Measurements from ENCODE around the gene PAX7. TPM values are rescaled to one million over a fixed set of nuclear protein-coding genes. Genes with fewer than 3 reads are reported as not detected.

PAX7 gene
- total and polyA plus RNA-seq, 9 of the 15 experiments (the other 6 are each of a cell fraction or from before 2014, with no cell fraction given): not detected

- DNase-seq (ENCODE audit: extremely low read depth in 1 of 4, low spot score in 3 of 4) (no peak), ATAC-seq (no peak), FAIRE-seq (no peak)
- H3K4me3 ChIP-seq: no peak overlapping the region
- H3K4me1 ChIP-seq (replicated peaks in 1 of 2; ENCODE audit: control insufficient read depth in 2 of 2, insufficient read depth in 2 of 2, low read length in 2 of 2): peaks cover 0 to 21% of the 10 kb centered on the region in 2 experiments; a peak in 1 of 5 replicates
- WGBS (ENCODE audit: insufficient coverage, low coverage, missing lambda C conversion rate): 5% methylated on average over 10 of the region's 10 CpGs
- H3K27ac ChIP-seq (ENCODE audit: extremely low read depth, low read depth, low read length): no peak overlapping the region
- in situ Hi-C loops (cut with MboI) (no loop called here), intact Hi-C loops (cut with micrococcal nuclease) (no loop called here)
- ChIA-PET POLR2A (interaction anchor here (0.7 to 1.0 kb wide), 2 partner anchors 9 to 14 kb away, joined by 3 to 4 read pairs; no protein-coding TSS in a partner anchor), CTCF (ENCODE audit: low intra/inter-chr PET ratio) (no interaction called here)
- H3K79me2 ChIP-seq (ENCODE audit: control insufficient read depth, insufficient read depth, low read length): no peaks in the 10 kb centered on the region
- no peak overlapping the region for H3K9ac ChIP-seq (ENCODE audit: insufficient read depth in 1 of 2, low read depth in 2 of 2, low read length in 2 of 2)
- no peaks in the 10 kb centered on the region for H3K9me1 ChIP-seq (ENCODE audit: control insufficient read depth, insufficient read depth, low read length)
- no peak overlapping the region for H2AFZ ChIP-seq (ENCODE audit: low read depth, low read length)
- H3K27me3 ChIP-seq (ENCODE audit: control insufficient read depth in 2 of 2, insufficient read depth in 2 of 2, low read length in 2 of 2): peaks cover 75 to 86% of the 10 kb centered on the region in 2 experiments
- peaks cover 38% of the 10 kb centered on the region for H4K20me1 ChIP-seq (replicated peaks; ENCODE audit: control insufficient read depth, insufficient read depth, low read length)
- H3K9me3 ChIP-seq (replicated peaks; ENCODE audit: control insufficient read depth, insufficient read depth, low read depth, low read length): no peaks in the 10 kb centered on the region
- H3K4me2 ChIP-seq (ENCODE audit: insufficient read depth, low read length): no peak overlapping the region
- no TSS peak for BruUV-seq (replicated peaks)
- no peaks in the 10 kb centered on the region for H3K36me3 ChIP-seq (ENCODE audit: control insufficient read depth, insufficient read depth, low read length)
- TF ChIP-seq HNRNPL (IDR thresholded peaks at IDR 0.05; ENCODE audit: low read depth, low read length) (no peak), ZFP91 (CRISPR knock-in tag; IDR thresholded peaks at IDR 0.05) (no peak), TRIM25 (IDR thresholded peaks at IDR 0.05; ENCODE audit: borderline replicate concordance) (no peak), XRCC5 (IDR thresholded peaks at IDR 0.05; ENCODE audit: low read depth, low read length) (no peak), CREB5 (CRISPR knock-in tag; IDR thresholded peaks at IDR 0.05) (no peak), CBX2 (IDR thresholded peaks at IDR 0.05; ENCODE audit: insufficient read depth, low read length, poor library complexity, severe bottlenecking) (no peak), NKRF (IDR thresholded peaks at IDR 0.05; ENCODE audit: borderline replicate concordance) (no peak), ILF3 (IDR thresholded peaks at IDR 0.05; ENCODE audit: borderline replicate concordance) (no peak), PHF21A (IDR thresholded peaks at IDR 0.05; ENCODE audit: borderline replicate concordance, low read depth) (no peak), ZNF764 (CRISPR knock-in tag; IDR thresholded peaks at IDR 0.05; ENCODE audit: low read depth) (no peak), FOS (IDR thresholded peaks at IDR 0.05; ENCODE audit: extremely low read depth, insufficient read length) (no peak), TFAM (CRISPR knock-in tag; conservative IDR thresholded peaks at IDR 0.05) (no peak), ID3 (CRISPR knock-in tag; IDR thresholded peaks at IDR 0.05) (no peak), ID3 (tag; IDR thresholded peaks at IDR 0.05) (no peak)
Observed at GRCh38 chr1:18639368-18640055, 8.9 kb downstream of the PAX7 start.
